Kidney epithelial cell (primary cell): ENCODE results near the gene ABCC5. TPM values are rescaled to one million over a fixed set of nuclear protein-coding genes. Genes with fewer than 3 reads are reported as not detected.

Experiments used
- DNase-seq: peaks from one replicate; pipeline ENCODE4 v3.0.0-alpha.2; 2010; ENCODE audit warnings: low read depth
- H3K27me3 ChIP-seq: 2 replicates; pipeline ENCODE4 v1.6.0; 2011; ENCODE audit warnings: low read length; ENCODE audit not compliant: control insufficient read depth, insufficient read depth
- H3K36me3 ChIP-seq: 2 replicates; pipeline ENCODE4 v1.5.1; 2011; ENCODE audit warnings: low read length; ENCODE audit not compliant: control insufficient read depth, insufficient read depth
- H3K4me3 ChIP-seq: 2 replicates; pipeline ENCODE4 v1.5.1; 2011; ENCODE audit warnings: low read depth, mild to moderate bottlenecking, control low read depth, low read length
- CTCF ChIP-seq: IDR thresholded peaks from 2 replicates; pipeline ENCODE4 v1.5.1; 2011; ENCODE audit warnings: mild to moderate bottlenecking, moderate library complexity, low read length, control low read depth, inconsistent platforms; ENCODE audit not compliant: insufficient read depth, poor library complexity, severe bottlenecking
- total RNA-seq: library from RNA; depleted of rRNA; stranded (reverse); fragments of >200 nt; gene quantifications from 2 replicates; pipeline ENCODE4 v1.2.3, GENCODE V29; 2015

Gene ABCC5
- total RNA-seq, 1 donor from 2014 or later = 9.1 TPM

GRCh38 chr3:184002469-184002868 is 15.2 kb downstream of the ABCC5 start:
- Histone ChIP-seq H3K4me3 (no peak overlapping the region), H3K27me3 (no peaks in the 10 kb centered on the region), H3K36me3 (no peaks in the 10 kb centered on the region)
- no peak for TF ChIP-seq CTCF
- no peak for DNase-seq

- Histone ChIP-seq H3K4me3 (no peak overlapping the region), H3K27me3 (no peaks in the 10 kb centered on the region), H3K36me3 (no peaks in the 10 kb centered on the region)
- no peak for DNase-seq
- TF ChIP-seq CTCF = no peak
These were observed 15.9 kb downstream of the ABCC5 start for GRCh38 chr3:184001761-184002160.

- DNase-seq = no peak
- H3K36me3 ChIP-seq = no peaks in the 10 kb centered on the region
- no peaks in the 10 kb centered on the region for H3K27me3 ChIP-seq
- TF ChIP-seq CTCF = no peak
- no peak overlapping the region for H3K4me3 ChIP-seq
These were observed 26.3 kb downstream of the ABCC5 start for GRCh38 chr3:183991403-183991802.

- no peak overlapping the region for H3K4me3 ChIP-seq
- no peak for DNase-seq
- H3K27me3 ChIP-seq = no peaks in the 10 kb centered on the region
- H3K36me3 ChIP-seq = no peaks in the 10 kb centered on the region
- no peak for TF ChIP-seq CTCF
These were observed 29.4 kb downstream of the ABCC5 start for GRCh38 chr3:183988216-183988790.

- no peak overlapping the region for H3K4me3 ChIP-seq
- no peak for TF ChIP-seq CTCF
- peaks cover 1% of the 10 kb centered on the region for H3K36me3 ChIP-seq
- DNase-seq = no peak
- no peaks in the 10 kb centered on the region for H3K27me3 ChIP-seq
These were observed 30.6 kb downstream of the ABCC5 start for GRCh38 chr3:183987000-183987600.
